Measurements from ENCODE around the gene GALNT5. TPM values are rescaled to one million over a fixed set of nuclear protein-coding genes. Genes with fewer than 3 reads are reported as not detected.

Gene GALNT5
- polyA plus RNA-seq, 1 donor (not counting 4 experiments of a cell fraction or from before 2014, with no cell fraction given) = 8.3 TPM

GRCh38 chr2:157244691-157245090, 12.8 kb upstream of the GALNT5 start:
- FAIRE-seq (no peak), DNase-seq (ENCODE audit: low read depth, low spot score) (no peak)
- Histone ChIP-seq H3K9me1 (ENCODE audit: control insufficient read depth, extremely low read depth, insufficient read depth, low read length) (no peaks in the 10 kb centered on the region), H4K20me1 (ENCODE audit: control insufficient read depth, extremely low read depth, insufficient read depth, low read length) (no peaks in the 10 kb centered on the region), H3K27me3 (ENCODE audit: control insufficient read depth, extremely low read depth, insufficient read depth, low read length) (no peaks in the 10 kb centered on the region), H3K4me2 (ENCODE audit: control insufficient read depth, extremely low read depth, insufficient read depth, low read depth, low read length) (no peak overlapping the region), H3K4me1 (ENCODE audit: control insufficient read depth, extremely low read depth, insufficient read depth, low read length) (peaks cover 20% of the 10 kb centered on the region), H2AFZ (ENCODE audit: control insufficient read depth, low read length) (no peak overlapping the region), H3K27ac (ENCODE audit: control insufficient read depth, insufficient read depth, low read length) (peak overlapping the region; percentile 100), H3K79me2 (ENCODE audit: control insufficient read depth, insufficient read depth, low read length) (no peaks in the 10 kb centered on the region), H3K9ac (ENCODE audit: control insufficient read depth, extremely low read depth, insufficient read depth, low read length) (no peak overlapping the region), H3K4me3 (ENCODE audit: control insufficient read depth in 2 of 3, extremely low read depth in 1 of 3, insufficient read depth in 2 of 3, low read depth in 1 of 3, low read length in 3 of 3) (no peak overlapping the region), H3K36me3 (ENCODE audit: control insufficient read depth in 2 of 2, extremely low read depth in 1 of 2, insufficient read depth in 2 of 2, low read length in 2 of 2) (no peaks in the 10 kb centered on the region), H3K9me3 (ENCODE audit: control insufficient read depth, low read depth, low read length) (no peaks in the 10 kb centered on the region)
- TF ChIP-seq CTCF (optimal IDR thresholded peaks at IDR 0.05 in 1 of 3, IDR thresholded peaks at IDR 0.05 in 1 of 3, conservative IDR thresholded peaks at IDR 0.05 in 1 of 3; ENCODE audit: extremely low read depth in 1 of 3, insufficient read depth in 2 of 3, low read length in 3 of 3) = no peak
- TF ChIP-seq EZH2 (IDR thresholded peaks at IDR 0.05; ENCODE audit: low read length) = no peak
- dilution Hi-C loops (cut with MboI; ENCODE audit: extremely low pct_ligation_motif_present, low sequenced_read_pairs) = no loop called here

DNA sequence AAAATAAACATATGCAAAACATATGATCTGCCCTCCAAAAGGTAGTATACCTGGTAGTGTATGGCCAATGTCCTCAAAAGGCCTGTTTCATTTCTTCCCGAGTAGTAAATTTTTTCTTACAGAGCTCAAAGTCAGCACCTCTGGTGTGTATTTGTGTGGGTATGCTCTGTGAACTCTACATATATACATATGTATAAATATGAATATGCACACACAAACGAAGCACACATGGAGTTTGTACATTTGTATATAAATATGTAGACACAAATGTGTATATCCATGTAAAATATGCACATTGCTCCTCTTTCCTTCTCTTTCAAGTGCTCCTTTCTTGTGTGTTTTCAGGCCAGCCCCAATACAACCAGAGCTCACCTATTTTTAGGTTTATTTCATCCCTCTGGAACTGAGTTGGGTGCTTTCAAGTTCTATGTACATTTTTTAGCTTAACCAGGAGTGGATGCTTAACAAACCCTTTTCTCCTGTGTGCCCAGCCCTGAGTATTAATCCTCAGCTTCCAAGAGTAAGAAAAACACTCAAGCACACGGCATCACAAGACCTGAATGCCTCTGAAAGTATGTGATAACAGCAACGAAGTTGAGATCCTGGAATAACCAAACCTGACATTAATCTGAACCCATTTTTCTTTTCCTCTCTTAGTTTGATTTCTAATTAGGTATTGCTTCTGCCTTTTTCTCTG, 12.2 kb upstream of the GALNT5 start:
- no peak for DNase-seq (ENCODE audit: low read depth, low spot score)
- TF ChIP-seq CTCF (optimal IDR thresholded peaks at IDR 0.05 in 1 of 3, IDR thresholded peaks at IDR 0.05 in 1 of 3, conservative IDR thresholded peaks at IDR 0.05 in 1 of 3; ENCODE audit: extremely low read depth in 1 of 3, insufficient read depth in 2 of 3, low read length in 3 of 3) (no peak), EZH2 (IDR thresholded peaks at IDR 0.05; ENCODE audit: low read length) (no peak)
- Histone ChIP-seq H3K27me3 (ENCODE audit: control insufficient read depth, extremely low read depth, insufficient read depth, low read length) (no peaks in the 10 kb centered on the region), H3K4me1 (ENCODE audit: control insufficient read depth, extremely low read depth, insufficient read depth, low read length) (peaks cover 20% of the 10 kb centered on the region), H3K9me1 (ENCODE audit: control insufficient read depth, extremely low read depth, insufficient read depth, low read length) (no peaks in the 10 kb centered on the region), H2AFZ (ENCODE audit: control insufficient read depth, low read length) (peak overlapping the region; percentile 67), H3K79me2 (ENCODE audit: control insufficient read depth, insufficient read depth, low read length) (no peaks in the 10 kb centered on the region), H3K4me3 (ENCODE audit: control insufficient read depth in 2 of 3, extremely low read depth in 1 of 3, insufficient read depth in 2 of 3, low read depth in 1 of 3, low read length in 3 of 3) (no peak overlapping the region), H3K9me3 (ENCODE audit: control insufficient read depth, low read depth, low read length) (no peaks in the 10 kb centered on the region), H3K4me2 (ENCODE audit: control insufficient read depth, extremely low read depth, insufficient read depth, low read depth, low read length) (no peak overlapping the region), H3K27ac (ENCODE audit: control insufficient read depth, insufficient read depth, low read length) (peak overlapping the region; percentile 100), H3K9ac (ENCODE audit: control insufficient read depth, extremely low read depth, insufficient read depth, low read length) (peak overlapping the region; percentile 83), H4K20me1 (ENCODE audit: control insufficient read depth, extremely low read depth, insufficient read depth, low read length) (no peaks in the 10 kb centered on the region), H3K36me3 (ENCODE audit: control insufficient read depth in 2 of 2, extremely low read depth in 1 of 2, insufficient read depth in 2 of 2, low read length in 2 of 2) (no peaks in the 10 kb centered on the region)
- dilution Hi-C loops (cut with MboI; ENCODE audit: extremely low pct_ligation_motif_present, low sequenced_read_pairs) = no loop called here
- FAIRE-seq = peak; percentile 49
